HCT116 (cell line): ENCODE results near the gene LRRC72. TPM values are rescaled to one million over a fixed set of nuclear protein-coding genes. Genes with fewer than 3 reads are reported as not detected.

Experiments
- ATAC-seq: fragments of 200-7000 bp; cut with Tn5 transposase; 2 replicates; pipeline ENCODE4 v1.9.1; 2020; ENCODE audit warnings: mild to moderate bottlenecking, moderate library complexity
- BruUV-seq: library from RNA; stranded (reverse); fragments of 400-500 nt; replicated peaks from 2 replicates; lab custom pipeline; 2021; lab: Mats Ljungman, UMichigan
- CTCF ChIA-PET: fragments of 300-600 bp; sonication (Branson Sonifier 250); formaldehyde crosslinking; loops from one replicate; lab custom pipeline; 2021; ENCODE audit warnings: antibody characterized with exemption; lab: Charles Lee
- POLR2A ChIA-PET: fragments of 300-600, 350-600 bp; sonication (Branson Sonifier 250); formaldehyde crosslinking; loops from one replicate; lab custom pipeline; 2021; ENCODE audit warnings: antibody characterized with exemption; lab: Charles Lee
- RAD21 ChIA-PET, 2 experiments: fragments of 300-600 bp; sonication (Branson Sonifier 250); formaldehyde crosslinking; loops; one replicate each; lab custom pipeline; 2023; ENCODE audit warnings: low total read pairs in 2 of 2; ENCODE audit not compliant: uncharacterized antibody in 2 of 2, unreplicated experiment in 2 of 2, low non-redundant PET in 1 of 2; lab: Charles Lee
- DNase-seq: peaks from one replicate; pipeline ENCODE4 v3.0.0-alpha.2; 2010; ENCODE audit warnings: low read depth, low spot score
- H2AFZ ChIP-seq: fragments of 200-600 bp; shearing (Covaris generic), sonication (generic); 2 replicates; pipeline ENCODE4 v1.6.1; 2017; ENCODE audit warnings: low read depth, mixed run types, mixed read lengths, antibody characterized with exemption, low read length; ENCODE audit not compliant: poor library complexity, severe bottlenecking
- H3K27ac ChIP-seq: 2 replicates; pipeline ENCODE4 v1.5.1; 2012; ENCODE audit warnings: low read depth, low read length
- H3K27me3 ChIP-seq: fragments of 200-600 bp; sonication (generic); 2 replicates; pipeline ENCODE4 v1.6.1; 2016; ENCODE audit warnings: mixed run types, low read length, mixed read lengths; ENCODE audit not compliant: insufficient read depth
- H3K36me3 ChIP-seq, 2 experiments: fragments of 200-500 bp in 1 of 2; fragments of 200-600 bp in 1 of 2; sonication (Bioruptor generic) in 1 of 2; sonication (generic) in 1 of 2; 2 replicates each; pipeline versions ENCODE4 v1.5.1 to v1.6.1; 2014 to 2016; ENCODE audit warnings: low read length in 2 of 2, inconsistent platforms in 1 of 2, mixed read lengths in 1 of 2, mixed run types in 1 of 2; ENCODE audit not compliant: insufficient read depth in 2 of 2, control insufficient read depth in 1 of 2
- H3K4me1 ChIP-seq, 2 experiments: fragments of 200-600 bp in 1 of 2; sonication (generic) in 1 of 2; 2 replicates each; pipeline versions ENCODE4 v1.5.1 to v1.6.1; 2012 to 2017; ENCODE audit warnings: low read length in 2 of 2, inconsistent platforms in 1 of 2, mild to moderate bottlenecking in 1 of 2, mixed read lengths in 1 of 2, mixed run types in 1 of 2, moderate library complexity in 1 of 2; ENCODE audit not compliant: insufficient read depth in 2 of 2, control insufficient read depth in 1 of 2
- H3K4me2 ChIP-seq: fragments of 200-600 bp; sonication (generic); 2 replicates; pipeline ENCODE4 v1.6.1; 2017; ENCODE audit warnings: mixed run types, low read length, mixed read lengths
- H3K4me3 ChIP-seq, 2 experiments: fragments of 200-600 bp in 1 of 2; sonication (generic) in 1 of 2; replicated peaks in 1 of 2; 2 replicates each; pipeline ENCODE4 v1.5.1; 2011 to 2016; ENCODE audit warnings: low read length in 2 of 2, control low read depth in 1 of 2, low read depth in 1 of 2, mild to moderate bottlenecking in 1 of 2, mixed read lengths in 1 of 2, mixed run types in 1 of 2
- H3K79me2 ChIP-seq: fragments of 200-600 bp; sonication (generic); 2 replicates; pipeline ENCODE4 v1.6.1; 2017; ENCODE audit warnings: mild to moderate bottlenecking, mixed run types, low read length, moderate library complexity, mixed read lengths; ENCODE audit not compliant: insufficient read depth
- H3K9ac ChIP-seq: fragments of 200-600 bp; sonication (generic); 2 replicates; pipeline ENCODE4 v1.6.1; 2016; ENCODE audit warnings: low read length, mixed read lengths
- H3K9me2 ChIP-seq: fragments of 200-600 bp; sonication (generic), shearing (Covaris generic); 2 replicates; pipeline ENCODE4 v1.6.1; 2017; ENCODE audit warnings: mixed run types, mild to moderate bottlenecking, moderate library complexity; ENCODE audit not compliant: insufficient read depth
- H3K9me3 ChIP-seq, 2 experiments: fragments of 200-500 bp in 1 of 2; fragments of 200-600 bp in 1 of 2; sonication (Bioruptor generic) in 1 of 2; sonication (generic) in 1 of 2; 2 replicates each; pipeline ENCODE4 v1.6.1; 2014 to 2017; ENCODE audit warnings: low read length in 2 of 2, mixed read lengths in 2 of 2, inconsistent platforms in 1 of 2, low read depth in 1 of 2, mild to moderate bottlenecking in 1 of 2, mixed run types in 1 of 2, moderate library complexity in 1 of 2; ENCODE audit not compliant: control insufficient read depth in 1 of 2, insufficient read depth in 1 of 2
- H4K20me1 ChIP-seq: fragments of 200-600 bp; sonication (generic), shearing (Covaris generic); 2 replicates; pipeline ENCODE4 v1.6.1; 2017; ENCODE audit warnings: mixed run types, mild to moderate bottlenecking, moderate library complexity; ENCODE audit not compliant: insufficient read depth
- CBX3 ChIP-seq: IDR thresholded peaks from 2 replicates; pipeline ENCODE4 v1.6.1; 2012; ENCODE audit warnings: low read depth
- CEBPB ChIP-seq: IDR thresholded peaks from 2 replicates; pipeline ENCODE4 v1.6.1; 2012; ENCODE audit warnings: low read depth
- ELF1 ChIP-seq: IDR thresholded peaks from 2 replicates; pipeline ENCODE4 v1.6.1; 2012; ENCODE audit warnings: low read depth, borderline replicate concordance
- EZH2phosphoT487 ChIP-seq: fragments of 200-600 bp; IDR thresholded peaks from 2 replicates; pipeline ENCODE4 v1.6.1; 2018; ENCODE audit warnings: antibody characterized with exemption, borderline replicate concordance
- RAD21 ChIP-seq: IDR thresholded peaks from 2 replicates; pipeline ENCODE4 v1.6.1; 2012; ENCODE audit warnings: low read depth, mild to moderate bottlenecking
- SRF ChIP-seq: IDR thresholded peaks from 2 replicates; pipeline ENCODE4 v1.6.1; 2012; ENCODE audit warnings: low read depth
- intact Hi-C: fragments of 100-400 bp; cut with micrococcal nuclease; formaldehyde crosslinking; loops from 2 replicates; pipeline ENCODE4 v1.10.0; 2022
- total RNA-seq: library from RNA; stranded (reverse); gene quantifications from one replicate; pipeline ENCODE4 v1.2.1, GENCODE V29; 2021; ENCODE audit not compliant: unreplicated experiment
- TF ChIP-seq, protein P1 (sequence below), 3 experiments: fragments of 200-600 bp in 1 of 3; sonication (generic) in 1 of 3; IDR thresholded peaks in 2 of 3; conservative IDR thresholded peaks in 1 of 3; 2 replicates each; pipeline ENCODE4 v1.5.1; 2012 to 2017; ENCODE audit warnings: low read depth in 2 of 3, low read length in 2 of 3, antibody characterized with exemption in 1 of 3, borderline replicate concordance in 1 of 3, control low read depth in 1 of 3, mild to moderate bottlenecking in 1 of 3, mixed read lengths in 1 of 3, mixed run types in 1 of 3, moderate library complexity in 1 of 3; ENCODE audit not compliant: insufficient read depth in 1 of 3
- TF ChIP-seq, protein P2 (sequence below): IDR thresholded peaks from 2 replicates; pipeline ENCODE4 v1.6.1; 2012; ENCODE audit warnings: low read depth
- TF ChIP-seq, protein P3 (sequence below): IDR thresholded peaks from 2 replicates; pipeline ENCODE4 v1.6.1; 2012

LRRC72 gene
- total RNA-seq, 1 experiment from 2014 or later = not detected

DNA sequence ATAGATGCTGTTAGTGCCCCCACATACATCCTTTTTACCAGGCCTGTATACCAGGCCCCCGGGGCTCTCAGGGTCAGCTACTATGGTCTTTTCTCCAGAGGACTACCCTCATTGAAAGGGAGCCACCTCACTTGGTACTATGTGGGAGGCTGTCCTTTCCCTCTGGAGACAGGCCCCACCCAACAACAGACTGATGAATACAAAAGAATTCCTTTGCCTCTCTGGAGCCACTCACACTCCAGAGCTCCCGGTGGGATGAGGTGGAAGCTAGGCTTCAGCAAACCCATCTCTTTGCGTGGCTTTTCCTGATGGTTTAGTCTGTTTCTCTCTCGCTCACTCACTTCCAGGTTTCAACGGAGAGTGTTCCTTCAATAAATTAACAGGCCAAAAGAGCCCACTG lies 88.6 kb downstream of the LRRC72 start:
- BruUV-seq = no TSS peak
- Histone ChIP-seq H3K9me3 (no peaks in the 10 kb centered on the region), H3K79me2 (no peaks in the 10 kb centered on the region), H3K27ac (no peak overlapping the region), H3K4me2 (no peak overlapping the region), H2AFZ (no peak overlapping the region), H3K4me1 (0 out of 4 replicates have a peak, but pooled peaks cover 0 to 4% of the 10 kb centered on the region in 2 experiments), H3K36me3 (peaks cover 14 to 25% of the 10 kb centered on the region in 2 experiments), H3K9me2 (no peaks in the 10 kb centered on the region), H3K9ac (no peak overlapping the region), H3K4me3 (no peak overlapping the region), H4K20me1 (no peaks in the 10 kb centered on the region), H3K27me3 (no peaks in the 10 kb centered on the region)
- no peak for DNase-seq
- RAD21 ChIA-PET = no interaction called here
- no peak for ATAC-seq
- CTCF ChIA-PET = no interaction called here
- POLR2A ChIA-PET = no interaction called here
- intact Hi-C loops = no loop called here
- TF ChIP-seq, protein P1, sequence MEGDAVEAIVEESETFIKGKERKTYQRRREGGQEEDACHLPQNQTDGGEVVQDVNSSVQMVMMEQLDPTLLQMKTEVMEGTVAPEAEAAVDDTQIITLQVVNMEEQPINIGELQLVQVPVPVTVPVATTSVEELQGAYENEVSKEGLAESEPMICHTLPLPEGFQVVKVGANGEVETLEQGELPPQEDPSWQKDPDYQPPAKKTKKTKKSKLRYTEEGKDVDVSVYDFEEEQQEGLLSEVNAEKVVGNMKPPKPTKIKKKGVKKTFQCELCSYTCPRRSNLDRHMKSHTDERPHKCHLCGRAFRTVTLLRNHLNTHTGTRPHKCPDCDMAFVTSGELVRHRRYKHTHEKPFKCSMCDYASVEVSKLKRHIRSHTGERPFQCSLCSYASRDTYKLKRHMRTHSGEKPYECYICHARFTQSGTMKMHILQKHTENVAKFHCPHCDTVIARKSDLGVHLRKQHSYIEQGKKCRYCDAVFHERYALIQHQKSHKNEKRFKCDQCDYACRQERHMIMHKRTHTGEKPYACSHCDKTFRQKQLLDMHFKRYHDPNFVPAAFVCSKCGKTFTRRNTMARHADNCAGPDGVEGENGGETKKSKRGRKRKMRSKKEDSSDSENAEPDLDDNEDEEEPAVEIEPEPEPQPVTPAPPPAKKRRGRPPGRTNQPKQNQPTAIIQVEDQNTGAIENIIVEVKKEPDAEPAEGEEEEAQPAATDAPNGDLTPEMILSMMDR (IDR thresholded peaks at IDR 0.05 in 2 of 3, conservative IDR thresholded peaks at IDR 0.05 in 1 of 3; ENCODE audit: borderline replicate concordance in 1 of 3, insufficient read depth in 1 of 3, low read depth in 2 of 3, low read length in 2 of 3) = no peak
- no peak for TF ChIP-seq RAD21

DNA sequence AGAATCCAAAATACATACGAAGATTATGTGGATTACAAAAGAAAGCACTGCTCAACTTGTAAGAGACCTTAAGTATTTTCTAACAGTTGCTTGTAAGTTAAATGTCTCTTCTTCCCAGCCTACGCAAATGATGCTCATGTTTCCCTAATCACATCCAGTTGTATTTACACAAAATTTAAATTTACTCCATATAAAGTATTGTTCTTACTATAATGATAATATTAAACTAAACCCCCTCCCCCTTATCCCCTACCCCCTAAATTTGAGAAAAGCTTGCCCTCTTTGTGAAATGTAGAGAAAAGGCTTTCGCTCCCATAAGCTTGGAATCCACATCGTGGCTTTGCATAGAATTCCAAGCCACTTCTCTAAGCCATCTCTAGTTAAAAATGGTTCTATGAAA lies 89.5 kb downstream of the LRRC72 start:
- H3K27ac ChIP-seq = no peak overlapping the region
- H3K27me3 ChIP-seq = no peaks in the 10 kb centered on the region
- H3K4me1 ChIP-seq = 0 out of 4 replicates have a peak, but pooled peaks cover 0 to 7% of the 10 kb centered on the region in 2 experiments
- RAD21 ChIA-PET = no interaction called here
- intact Hi-C loops = no loop called here
- no peak overlapping the region for H3K4me3 ChIP-seq
- H3K9ac ChIP-seq = no peak overlapping the region
- CTCF ChIA-PET = no interaction called here
- peaks cover 14 to 25% of the 10 kb centered on the region in 2 experiments for H3K36me3 ChIP-seq
- no peak for ATAC-seq
- no peaks in the 10 kb centered on the region for H3K79me2 ChIP-seq
- H3K4me2 ChIP-seq = no peak overlapping the region
- POLR2A ChIA-PET = no interaction called here
- no peaks in the 10 kb centered on the region for H3K9me2 ChIP-seq
- no peak for DNase-seq
- no TSS peak for BruUV-seq
- no peaks in the 10 kb centered on the region for H3K9me3 ChIP-seq
- H4K20me1 ChIP-seq = no peaks in the 10 kb centered on the region
- no peak overlapping the region for H2AFZ ChIP-seq
- TF ChIP-seq SRF (no peak), CEBPB (no peak), EZH2phosphoT487 (no peak), CBX3 (no peak), ELF1 (no peak)
- TF ChIP-seq, protein P2, sequence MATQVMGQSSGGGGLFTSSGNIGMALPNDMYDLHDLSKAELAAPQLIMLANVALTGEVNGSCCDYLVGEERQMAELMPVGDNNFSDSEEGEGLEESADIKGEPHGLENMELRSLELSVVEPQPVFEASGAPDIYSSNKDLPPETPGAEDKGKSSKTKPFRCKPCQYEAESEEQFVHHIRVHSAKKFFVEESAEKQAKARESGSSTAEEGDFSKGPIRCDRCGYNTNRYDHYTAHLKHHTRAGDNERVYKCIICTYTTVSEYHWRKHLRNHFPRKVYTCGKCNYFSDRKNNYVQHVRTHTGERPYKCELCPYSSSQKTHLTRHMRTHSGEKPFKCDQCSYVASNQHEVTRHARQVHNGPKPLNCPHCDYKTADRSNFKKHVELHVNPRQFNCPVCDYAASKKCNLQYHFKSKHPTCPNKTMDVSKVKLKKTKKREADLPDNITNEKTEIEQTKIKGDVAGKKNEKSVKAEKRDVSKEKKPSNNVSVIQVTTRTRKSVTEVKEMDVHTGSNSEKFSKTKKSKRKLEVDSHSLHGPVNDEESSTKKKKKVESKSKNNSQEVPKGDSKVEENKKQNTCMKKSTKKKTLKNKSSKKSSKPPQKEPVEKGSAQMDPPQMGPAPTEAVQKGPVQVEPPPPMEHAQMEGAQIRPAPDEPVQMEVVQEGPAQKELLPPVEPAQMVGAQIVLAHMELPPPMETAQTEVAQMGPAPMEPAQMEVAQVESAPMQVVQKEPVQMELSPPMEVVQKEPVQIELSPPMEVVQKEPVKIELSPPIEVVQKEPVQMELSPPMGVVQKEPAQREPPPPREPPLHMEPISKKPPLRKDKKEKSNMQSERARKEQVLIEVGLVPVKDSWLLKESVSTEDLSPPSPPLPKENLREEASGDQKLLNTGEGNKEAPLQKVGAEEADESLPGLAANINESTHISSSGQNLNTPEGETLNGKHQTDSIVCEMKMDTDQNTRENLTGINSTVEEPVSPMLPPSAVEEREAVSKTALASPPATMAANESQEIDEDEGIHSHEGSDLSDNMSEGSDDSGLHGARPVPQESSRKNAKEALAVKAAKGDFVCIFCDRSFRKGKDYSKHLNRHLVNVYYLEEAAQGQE = no peak
- TF ChIP-seq, protein P1 (IDR thresholded peaks at IDR 0.05 in 2 of 3, conservative IDR thresholded peaks at IDR 0.05 in 1 of 3; ENCODE audit: borderline replicate concordance in 1 of 3, insufficient read depth in 1 of 3, low read depth in 2 of 3, low read length in 2 of 3) = no peak
- TF ChIP-seq, protein P3, sequence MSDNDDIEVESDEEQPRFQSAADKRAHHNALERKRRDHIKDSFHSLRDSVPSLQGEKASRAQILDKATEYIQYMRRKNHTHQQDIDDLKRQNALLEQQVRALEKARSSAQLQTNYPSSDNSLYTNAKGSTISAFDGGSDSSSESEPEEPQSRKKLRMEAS = no peak
